Measurements from ENCODE around the gene C1orf21. TPM values are rescaled to one million over a fixed set of nuclear protein-coding genes. Genes with fewer than 3 reads are reported as not detected.

C1orf21 gene
- total RNA-seq, 1 donor from 2014 or later: 33.1 TPM

DNA sequence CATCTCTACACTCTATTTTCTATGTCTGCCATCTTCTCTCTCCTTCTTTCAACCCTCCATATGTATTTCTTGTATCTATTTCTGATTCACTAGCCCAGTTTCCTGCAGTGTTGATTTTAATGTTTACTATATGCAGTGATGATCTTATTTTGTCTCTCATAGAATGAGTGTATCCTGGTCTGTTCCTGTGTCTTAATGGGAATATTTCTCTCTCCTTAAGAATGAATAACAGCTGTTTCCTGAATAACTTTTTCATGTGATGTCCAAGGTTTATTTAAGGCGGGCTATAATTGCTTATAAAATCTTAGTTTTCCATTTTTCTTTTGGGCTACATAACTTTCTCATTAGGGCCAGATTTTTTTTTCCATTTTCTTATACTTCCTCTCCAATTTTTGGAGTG is 144.5 kb downstream of the C1orf21 start:
- Mint-ChIP-seq H3K4me1 (peaks cover 31% of the 10 kb centered on the region), H3K36me3 (peaks cover 6% of the 10 kb centered on the region), H3K27me3 (ENCODE audit: low read depth) (no peaks in the 10 kb centered on the region), H3K9me3 (peaks cover 3% of the 10 kb centered on the region), H3K4me3 (no peak overlapping the region), H3K27ac (peak overlapping the region; percentile 2)
- no peak for DNase-seq (ENCODE audit: low spot score in 2 of 2, unreplicated experiment in 2 of 2)
- no peak for TF ChIP-seq CTCF (IDR thresholded peaks at IDR 0.05; ENCODE audit: unreplicated experiment)

DNA sequence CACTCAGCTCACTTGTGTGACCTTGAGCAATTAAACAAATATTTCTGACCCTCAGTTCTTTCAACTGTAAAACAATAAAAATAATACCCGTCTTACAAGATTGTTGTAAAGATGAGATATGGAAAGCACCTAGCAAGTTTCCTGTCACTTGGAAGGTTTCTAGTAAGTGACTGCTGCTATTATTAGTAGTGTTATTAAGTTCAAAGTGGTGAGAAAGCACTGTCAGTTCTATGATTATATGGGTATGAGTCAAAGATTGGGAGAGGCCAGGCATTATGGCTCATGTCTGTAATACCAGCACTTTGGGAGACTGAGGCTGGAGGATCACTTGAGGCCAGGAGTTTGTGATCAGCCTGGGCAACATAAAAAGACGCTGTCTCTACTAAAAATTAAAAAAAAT is 145.4 kb downstream of the C1orf21 start:
- H3K36me3 Mint-ChIP-seq: peaks cover 14% of the 10 kb centered on the region
- peaks cover 8% of the 10 kb centered on the region for H3K9me3 Mint-ChIP-seq
- no peak for TF ChIP-seq CTCF (IDR thresholded peaks at IDR 0.05; ENCODE audit: unreplicated experiment)
- DNase-seq (ENCODE audit: low spot score in 2 of 2, unreplicated experiment in 2 of 2): no peak
- peaks cover 31% of the 10 kb centered on the region for H3K4me1 Mint-ChIP-seq
- H3K27me3 Mint-ChIP-seq (ENCODE audit: low read depth): no peaks in the 10 kb centered on the region
- peak overlapping the region; percentile 24 for H3K27ac Mint-ChIP-seq
- no peak overlapping the region for H3K4me3 Mint-ChIP-seq

GRCh38 chr1:184533049-184533448 is 146.2 kb downstream of the C1orf21 start:
- no peak for DNase-seq (ENCODE audit: low spot score in 2 of 2, unreplicated experiment in 2 of 2)
- peaks cover 19% of the 10 kb centered on the region for H3K36me3 Mint-ChIP-seq
- TF ChIP-seq CTCF (IDR thresholded peaks at IDR 0.05; ENCODE audit: unreplicated experiment): no peak
- H3K27ac Mint-ChIP-seq: peak overlapping the region; percentile 10
- H3K4me3 Mint-ChIP-seq: no peak overlapping the region
- H3K27me3 Mint-ChIP-seq (ENCODE audit: low read depth): no peaks in the 10 kb centered on the region
- peaks cover 12% of the 10 kb centered on the region for H3K9me3 Mint-ChIP-seq
- H3K4me1 Mint-ChIP-seq: peaks cover 31% of the 10 kb centered on the region

DNA sequence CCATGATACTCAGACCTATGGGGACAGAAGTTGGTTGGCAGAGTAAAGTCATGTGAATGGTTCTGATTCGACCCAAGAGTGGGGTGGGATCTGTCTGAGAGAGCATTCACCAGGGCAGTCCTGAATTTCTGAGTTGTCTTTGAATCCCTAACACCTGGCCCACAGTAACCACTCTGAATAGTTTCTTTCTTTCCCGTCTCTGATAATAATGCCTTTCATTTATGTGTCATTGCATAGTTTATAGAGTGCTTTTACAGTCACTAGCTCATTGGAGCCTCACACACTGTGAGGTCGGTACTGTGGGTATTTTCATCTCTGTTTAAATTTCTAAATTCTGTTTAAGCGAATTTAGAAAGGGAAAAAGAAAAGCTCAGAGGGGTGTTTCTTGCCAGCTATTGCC is 147.1 kb downstream of the C1orf21 start:
- no peak for TF ChIP-seq CTCF (IDR thresholded peaks at IDR 0.05; ENCODE audit: unreplicated experiment)
- Mint-ChIP-seq H3K36me3 (peaks cover 27% of the 10 kb centered on the region), H3K4me3 (no peak overlapping the region), H3K4me1 (peaks cover 31% of the 10 kb centered on the region), H3K27ac (peak overlapping the region; percentile 28), H3K27me3 (ENCODE audit: low read depth) (no peaks in the 10 kb centered on the region), H3K9me3 (peaks cover 21% of the 10 kb centered on the region)
- DNase-seq (ENCODE audit: low spot score in 2 of 2, unreplicated experiment in 2 of 2): no peak

DNA sequence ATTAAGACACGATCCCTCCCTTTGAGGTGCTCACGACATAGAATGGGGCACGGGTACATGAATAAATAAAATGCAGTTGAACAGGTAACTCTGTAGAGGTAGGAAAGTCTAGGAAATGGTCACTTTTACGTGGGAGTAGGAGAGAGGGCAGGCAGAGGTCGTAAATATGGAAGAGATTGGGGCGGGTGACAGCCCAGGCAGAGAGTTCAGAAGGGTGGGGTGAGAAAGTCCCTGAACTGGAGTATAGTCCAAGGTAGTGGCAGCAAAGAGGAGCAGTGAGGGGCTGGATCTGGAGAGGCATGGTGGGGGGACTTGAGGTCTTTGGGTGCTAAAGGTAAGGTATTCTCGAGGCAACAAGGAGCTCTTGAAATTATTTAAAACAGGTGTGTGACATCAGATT is 147.9 kb downstream of the C1orf21 start:
- peak overlapping the region; percentile 28 for H3K27ac Mint-ChIP-seq

More for the DNA sequence above, 147.9 kb downstream of the C1orf21 start:
- Mint-ChIP-seq H3K27me3 (ENCODE audit: low read depth) (no peaks in the 10 kb centered on the region), H3K4me3 (no peak overlapping the region), H3K4me1 (peaks cover 31% of the 10 kb centered on the region), H3K36me3 (peaks cover 32% of the 10 kb centered on the region), H3K9me3 (peaks cover 28% of the 10 kb centered on the region)
- TF ChIP-seq CTCF (IDR thresholded peaks at IDR 0.05; ENCODE audit: unreplicated experiment): no peak
- DNase-seq (ENCODE audit: low spot score in 2 of 2, unreplicated experiment in 2 of 2): no peak

Data from mesothelial cell of epicardium (in vitro differentiated cells).